Measurements from ENCODE around the gene REXO1. TPM values are rescaled to one million over a fixed set of nuclear protein-coding genes. Genes with fewer than 3 reads are reported as not detected.
A peak's percentile ranks its signal among the peaks of the same experiment; 100 is the strongest.

REXO1 gene
- total RNA-seq, 4 donors from 2014 or later, result 36.0 to 95.0 (median 56.3) TPM

- peak; percentile 92 for DNase-seq
- TF ChIP-seq POLR2AphosphoS5 (IDR thresholded peaks at IDR 0.05) (peak in 1 of 3 donors; percentile 36), CTCF (IDR thresholded peaks at IDR 0.05) (no peak), POLR2A (IDR thresholded peaks at IDR 0.05) (peak; percentile 31)
- H3K27ac ChIP-seq, result peak overlapping the region; percentile 88 to 96 (median 94)
- peak overlapping the region; percentile 47 to 81 (median 74) for H3K4me3 ChIP-seq
- no peaks in the 10 kb centered on the region for H3K27me3 ChIP-seq
- intact Hi-C loops (cut with DNase I; ENCODE audit: low total_unique reads), result no loop called here
- in situ Hi-C loops (cut with MboI; ENCODE audit: low pct_ligation_motif_present in 1 of 4, low pct_unique_long_range_greater_than_20kb in 1 of 4, low sequenced_read_pairs in 3 of 4), result no loop called here
- 1% methylated on average over 27 of the region's 115 CpGs; no CpG with 5 or more reads in 1 of the 2 donors for WGBS, 2 donors (ENCODE audit: low coverage in 1 of 2)
- H3K9me3 ChIP-seq, result no peaks in the 10 kb centered on the region
- H3K4me1 ChIP-seq, result peaks cover 35 to 50% (median 41%) of the 10 kb centered on the region in 4 donors
- no peaks in the 10 kb centered on the region for H3K36me3 ChIP-seq
Observed at GRCh38 chr19:1863638-1864479, 15.6 kb upstream of the REXO1 start.

DNA sequence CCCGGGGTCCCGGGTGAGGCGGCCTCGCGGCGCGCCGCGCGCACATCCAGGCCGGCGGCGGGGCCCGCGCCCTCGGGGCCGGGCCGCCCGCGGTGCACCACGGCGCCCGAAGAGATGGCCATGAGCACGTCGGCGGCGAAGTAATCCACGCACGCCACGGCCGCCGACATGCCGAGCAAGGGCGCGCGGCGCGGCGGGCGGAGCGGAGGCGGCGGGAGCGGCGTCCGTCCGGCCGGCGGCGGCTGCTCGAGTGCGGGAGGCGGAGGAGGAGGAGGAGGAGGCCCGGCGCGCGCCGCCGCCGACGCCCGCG is 15.0 kb upstream of the REXO1 start, which contains the start of gene KLF16:
KLF16 (minus strand) TSS at position 252 of the 310 bp plus-strand sequence; CDS start at position 170, 82 bp downstream.
- in situ Hi-C loops (cut with MboI; ENCODE audit: low pct_ligation_motif_present in 1 of 4, low pct_unique_long_range_greater_than_20kb in 1 of 4, low sequenced_read_pairs in 3 of 4) (no loop called here), intact Hi-C loops (cut with DNase I; ENCODE audit: low total_unique reads) (no loop called here)
- Histone ChIP-seq H3K27me3 (no peaks in the 10 kb centered on the region), H3K27ac (peak within 1 kb of the TSS; percentile 91 to 96 (median 94)), H3K36me3 (no peaks in the 10 kb centered on the region), H3K4me3 (peak within 1 kb of the TSS; percentile 71 to 81 (median 76)), H3K4me1 (peaks cover 41 to 55% (median 47%) of the 10 kb centered on the region in 4 donors), H3K9me3 (no peaks in the 10 kb centered on the region)
- WGBS, 2 donors (ENCODE audit: low coverage in 1 of 2), result 0% methylated on average over 21 of the region's 63 CpGs; no CpG with 5 or more reads in 1 of the 2 donors
- peak in 2 of 3 donors; percentile 35 to 43 for TF ChIP-seq POLR2AphosphoS5 (IDR thresholded peaks at IDR 0.05)
- no peak for TF ChIP-seq CTCF (IDR thresholded peaks at IDR 0.05)
- DNase-seq, result no peak

GRCh38 chr19:1862424-1863327 is 14.4 kb upstream of the REXO1 start:
- H3K27ac ChIP-seq, result peak overlapping the region; percentile 91 to 96 (median 93)
- no peaks in the 10 kb centered on the region for H3K9me3 ChIP-seq
- peak overlapping the region; percentile 64 to 76 (median 74) for H3K4me3 ChIP-seq
- TF ChIP-seq POLR2AphosphoS5 (IDR thresholded peaks at IDR 0.05) (no peak), POLR2A (IDR thresholded peaks at IDR 0.05) (no peak), EP300 (IDR thresholded peaks at IDR 0.05; ENCODE audit: low read depth) (no peak), CTCF (IDR thresholded peaks at IDR 0.05) (no peak)
- peaks cover 45 to 61% (median 53%) of the 10 kb centered on the region in 4 donors for H3K4me1 ChIP-seq
- H3K36me3 ChIP-seq, result no peaks in the 10 kb centered on the region
- 1% methylated on average over 45 of the region's 109 CpGs; no CpG with 5 or more reads in 1 of the 2 donors for WGBS, 2 donors (ENCODE audit: low coverage in 1 of 2)
- in situ Hi-C loops (cut with MboI; ENCODE audit: low pct_ligation_motif_present in 1 of 4, low pct_unique_long_range_greater_than_20kb in 1 of 4, low sequenced_read_pairs in 3 of 4) (no loop called here), intact Hi-C loops (cut with DNase I; ENCODE audit: low total_unique reads) (no loop called here)
- peak; percentile 60 for DNase-seq
- no peaks in the 10 kb centered on the region for H3K27me3 ChIP-seq

GRCh38 chr19:1862068-1862423 is 13.8 kb upstream of the REXO1 start:
- H3K9me3 ChIP-seq, result no peaks in the 10 kb centered on the region
- in situ Hi-C loops (cut with MboI; ENCODE audit: low pct_ligation_motif_present in 1 of 4, low pct_unique_long_range_greater_than_20kb in 1 of 4, low sequenced_read_pairs in 3 of 4) (no loop called here), intact Hi-C loops (cut with DNase I; ENCODE audit: low total_unique reads) (no loop called here)
- 3% methylated on average over 21 of the region's 21 CpGs; no CpG with 5 or more reads in 1 of the 2 donors for WGBS, 2 donors (ENCODE audit: low coverage in 1 of 2)
- DNase-seq, result no peak
- peak overlapping the region; percentile 64 to 75 (median 72) for H3K4me3 ChIP-seq
- H3K27ac ChIP-seq, result peak overlapping the region; percentile 91 to 96 (median 93)
- H3K4me1 ChIP-seq, result peaks cover 49 to 68% (median 58%) of the 10 kb centered on the region in 4 donors
- peak in 1 of 5 experiments; percentile 38 for TF ChIP-seq CTCF (IDR thresholded peaks at IDR 0.05)
- no peak for TF ChIP-seq POLR2AphosphoS5 (IDR thresholded peaks at IDR 0.05)
- TF ChIP-seq EP300 (IDR thresholded peaks at IDR 0.05; ENCODE audit: low read depth), result no peak
- H3K36me3 ChIP-seq, result no peaks in the 10 kb centered on the region
- no peaks in the 10 kb centered on the region for H3K27me3 ChIP-seq

Measured in transverse colon (tissue), 4 donors.